H1 (cell line): ENCODE data around the gene KCNJ5. TPM values are rescaled to one million over a fixed set of nuclear protein-coding genes. Genes with fewer than 3 reads are reported as not detected.

Experiments used
- CTCF ChIA-PET: fragments of 300-600 bp; sonication (Branson Sonifier 250); formaldehyde crosslinking; loops from one replicate; lab custom pipeline; 2021; ENCODE audit not compliant: partially characterized antibody; lab: Charles Lee
- POLR2A ChIA-PET: fragments of 300-600 bp; sonication (Branson Sonifier 250); formaldehyde crosslinking; loops from one replicate; lab custom pipeline; 2021; ENCODE audit warnings: inconsistent platforms; ENCODE audit not compliant: partially characterized antibody; lab: Charles Lee
- DNase-seq, 2 experiments: peaks; one replicate each; pipeline versions ENCODE4 v3.0.0 to v3.0.0-alpha.2; 2010 to 2022; ENCODE audit warnings: low spot score in 2 of 2, low read depth in 1 of 2, mixed read lengths in 1 of 2
- FAIRE-seq: peaks from 2 replicates; lab custom pipeline; 2011; peaks lifted over from hg19 to GRCh38; lab: Jason Lieb, UNC
- H2AFZ ChIP-seq: 2 replicates; pipeline ENCODE4 v1.8.1; 2012; ENCODE audit warnings: low read length, inconsistent platforms
- H2AK5ac ChIP-seq: 2 replicates; pipeline ENCODE4 v1.6.1; 2013; ENCODE audit warnings: low read depth, low read length
- H2BK120ac ChIP-seq: replicated peaks from 2 replicates; pipeline ENCODE3; 2013; ENCODE audit warnings: low read depth, low read length, inconsistent platforms
- H2BK12ac ChIP-seq: 2 replicates; pipeline ENCODE4 v1.6.1; 2013; ENCODE audit warnings: low read depth, low read length
- H2BK15ac ChIP-seq: 2 replicates; pipeline ENCODE4 v1.6.1; 2013; ENCODE audit warnings: low read length
- H2BK20ac ChIP-seq: 2 replicates; pipeline ENCODE4 v1.6.1; 2013; ENCODE audit warnings: low read length
- H2BK5ac ChIP-seq: 2 replicates; pipeline ENCODE4 v1.6.1; 2013; ENCODE audit warnings: low read depth, low read length
- H3K14ac ChIP-seq: 2 replicates; pipeline ENCODE4 v1.6.1; 2013; ENCODE audit warnings: inconsistent platforms; ENCODE audit not compliant: insufficient read length
- H3K18ac ChIP-seq: 2 replicates; pipeline ENCODE4 v1.6.1; 2013; ENCODE audit warnings: low read length; ENCODE audit errors: extremely low read depth
- H3K23ac ChIP-seq: 2 replicates; pipeline ENCODE4 v1.6.1; 2013; ENCODE audit warnings: inconsistent platforms; ENCODE audit not compliant: insufficient read length
- H3K23me2 ChIP-seq: 2 replicates; pipeline ENCODE4 v1.6.1; 2013; ENCODE audit warnings: low read depth, low read length
- H3K27ac ChIP-seq: 2 replicates; pipeline ENCODE4 v1.6.1; 2011; ENCODE audit warnings: low read depth, low read length, inconsistent platforms
- H3K27me3 ChIP-seq, 4 experiments: replicated peaks in 1 of 4; 1 replicate in 1 of 4; 2 replicates in 3 of 4; pipeline versions ENCODE4 v1.6.1 to v1.8.1; 2011 to 2013; ENCODE audit warnings: low read length in 3 of 4, mild to moderate bottlenecking in 3 of 4, inconsistent platforms in 2 of 4, mixed read lengths in 2 of 4, moderate library complexity in 1 of 4; ENCODE audit not compliant: control insufficient read depth in 3 of 4, insufficient read depth in 3 of 4; ENCODE audit errors: extremely low read depth in 1 of 4
- H3K36me3 ChIP-seq, 4 experiments: 2 replicates each; pipeline versions ENCODE4 v1.6.1 to v1.8.1; 2011 to 2013; ENCODE audit warnings: mild to moderate bottlenecking in 4 of 4, low read length in 3 of 4, moderate library complexity in 2 of 4, control low read depth in 1 of 4, inconsistent platforms in 1 of 4; ENCODE audit not compliant: insufficient read depth in 4 of 4, control insufficient read depth in 2 of 4
- H3K4ac ChIP-seq: replicated peaks from 2 replicates; pipeline ENCODE3; 2013; ENCODE audit warnings: low read length, low read depth, mixed read lengths, inconsistent platforms; ENCODE audit not compliant: insufficient read length
- H3K4me1 ChIP-seq, 4 experiments: replicated peaks in 1 of 4; 1 replicate in 1 of 4; 2 replicates in 3 of 4; pipeline versions ENCODE4 v1.6.1 to v1.8.1; 2011 to 2013; ENCODE audit warnings: low read length in 3 of 4, inconsistent platforms in 2 of 4, mixed read lengths in 1 of 4; ENCODE audit not compliant: insufficient read depth in 4 of 4, control insufficient read depth in 3 of 4
- H3K4me2 ChIP-seq, 2 experiments: 2 replicates each; pipeline versions ENCODE4 v1.6.1 to v1.8.1; 2011 to 2013; ENCODE audit warnings: low read depth in 2 of 2, low read length in 2 of 2, control low read depth in 1 of 2, inconsistent platforms in 1 of 2, mild to moderate bottlenecking in 1 of 2; ENCODE audit not compliant: insufficient read depth in 1 of 2
- H3K4me3 ChIP-seq, 4 experiments: fragments of 200-600, 300-600 bp in 1 of 4; sonication (generic), shearing (Covaris generic), sonication (Bioruptor Twin) in 1 of 4; 2 replicates each; pipeline versions ENCODE4 v1.5.1 to v1.8.1; 2011 to 2016; ENCODE audit warnings: low read length in 4 of 4, low read depth in 3 of 4, control low read depth in 2 of 4, inconsistent platforms in 2 of 4, mild to moderate bottlenecking in 2 of 4, mixed read lengths in 1 of 4, moderate library complexity in 1 of 4; ENCODE audit not compliant: insufficient read depth in 2 of 4; ENCODE audit errors: extremely low read depth in 1 of 4
- H3K56ac ChIP-seq: replicated peaks from 2 replicates; pipeline ENCODE3; 2013; ENCODE audit warnings: low read depth, mild to moderate bottlenecking, mixed read lengths, low read length, inconsistent platforms; ENCODE audit not compliant: insufficient read length
- H3K79me1 ChIP-seq: 2 replicates; pipeline ENCODE4 v1.6.1; 2013; ENCODE audit warnings: low read depth, low read length, control low read depth
- H3K79me2 ChIP-seq, 2 experiments: 2 replicates each; pipeline versions ENCODE4 v1.6.1 to v1.8.1; 2012 to 2013; ENCODE audit warnings: low read length in 2 of 2, mild to moderate bottlenecking in 2 of 2, inconsistent platforms in 1 of 2; ENCODE audit not compliant: insufficient read depth in 2 of 2, control insufficient read depth in 1 of 2
- H3K9ac ChIP-seq, 4 experiments: replicated peaks in 1 of 4; 1 replicate in 1 of 4; 2 replicates in 3 of 4; pipeline versions ENCODE4 v1.6.1 to v1.8.1; 2011 to 2013; ENCODE audit warnings: low read depth in 3 of 4, low read length in 3 of 4, control low read depth in 2 of 4, mild to moderate bottlenecking in 2 of 4, moderate library complexity in 2 of 4, inconsistent platforms in 1 of 4; ENCODE audit errors: extremely low read depth in 1 of 4
- H3K9me3 ChIP-seq, 2 experiments: 2 replicates each; pipeline versions ENCODE4 v1.6.1 to v1.8.1; 2012 to 2013; ENCODE audit warnings: mild to moderate bottlenecking in 2 of 2, moderate library complexity in 2 of 2, control low read depth in 1 of 2, inconsistent platforms in 1 of 2, low read depth in 1 of 2, low read length in 1 of 2, mixed read lengths in 1 of 2; ENCODE audit not compliant: insufficient read depth in 2 of 2
- H4K20me1 ChIP-seq, 2 experiments: replicated peaks in 1 of 2; 2 replicates each; pipeline versions ENCODE3 to v1.8.1; 2011 to 2013; ENCODE audit warnings: inconsistent platforms in 2 of 2, low read length in 2 of 2, mild to moderate bottlenecking in 1 of 2; ENCODE audit not compliant: insufficient read depth in 2 of 2, control insufficient read depth in 1 of 2
- H4K5ac ChIP-seq: 2 replicates; pipeline ENCODE4 v1.6.1; 2013; ENCODE audit warnings: low read length, low read depth, mixed read lengths, inconsistent platforms; ENCODE audit not compliant: insufficient read length
- H4K8ac ChIP-seq: 2 replicates; pipeline ENCODE4 v1.8.0; 2013; ENCODE audit warnings: mild to moderate bottlenecking, moderate library complexity, low read length, inconsistent platforms; ENCODE audit not compliant: insufficient read depth; ENCODE audit errors: extremely low read depth
- H4K91ac ChIP-seq: replicated peaks from 2 replicates; pipeline ENCODE3; 2013; ENCODE audit warnings: low read length, mixed read lengths, inconsistent platforms; ENCODE audit not compliant: insufficient read length
- ASH2L ChIP-seq: fragments of 200-600, 300-600 bp; sonication (generic); IDR thresholded peaks from one replicate; pipeline ENCODE4 v1.7.1; 2017; ENCODE audit warnings: low read length
- BRCA1 ChIP-seq: IDR thresholded peaks from 2 replicates; pipeline ENCODE4 v1.6.1; 2012; ENCODE audit warnings: low read depth, low read length, improper control_type of control experiment
- KDM4A ChIP-seq: IDR thresholded peaks from one replicate; pipeline ENCODE4 v1.7.1; 2012; ENCODE audit warnings: low read depth, mild to moderate bottlenecking, moderate library complexity, low read length, inconsistent platforms; ENCODE audit not compliant: severe bottlenecking
- POLR2AphosphoS5 ChIP-seq: IDR thresholded peaks from 2 replicates; pipeline ENCODE4 v1.6.1; 2011; ENCODE audit warnings: low read depth, low read length
- RNF2 ChIP-seq: fragments of 200-900, 300-1000 bp; sonication (generic); IDR thresholded peaks from 2 replicates; pipeline ENCODE4 v1.7.1; 2016; ENCODE audit warnings: borderline replicate concordance, low read depth, mild to moderate bottlenecking, antibody characterized with exemption, low read length; ENCODE audit not compliant: poor library complexity, severe bottlenecking; ENCODE audit errors: missing control alignments
- SRF ChIP-seq: IDR thresholded peaks from 2 replicates; pipeline ENCODE4 v1.6.1; 2011; ENCODE audit warnings: mild to moderate bottlenecking, low read depth, low read length, moderate library complexity
- TAF7 ChIP-seq: optimal IDR thresholded peaks from 2 replicates; pipeline ENCODE3; 2011; ENCODE audit warnings: low read depth, mild to moderate bottlenecking, inconsistent platforms, low read length, moderate library complexity, borderline replicate concordance
- TCF12 ChIP-seq: IDR thresholded peaks from 2 replicates; pipeline ENCODE4 v1.6.1; 2011; ENCODE audit warnings: low read depth, mild to moderate bottlenecking, low read length
- WGBS, 2 experiments: shearing (Covaris generic) in 1 of 2; methylation state at CpG; one replicate each; pipeline versions ENCODE4 v1.1.6 to v1.1.7; 2013 to 2015; ENCODE audit warnings: low lambda C conversion rate in 2 of 2, mixed read lengths in 2 of 2, inconsistent platforms in 1 of 2, low coverage in 1 of 2, missing lambda C conversion rate in 1 of 2; ENCODE audit not compliant: insufficient replicate concordance in 2 of 2, insufficient coverage in 1 of 2, insufficient read length in 1 of 2; ENCODE audit errors: extremely low coverage in 1 of 2, missing lambda C conversion rate in 1 of 2; 5-methylcytosine and 5-hydroxymethylcytosine counted together
- polyA plus RNA-seq, 7 experiments: library from polyadenylated mRNA; depleted of rRNA in 3 of 7; stranded (reverse) in 5 of 7; unstranded in 2 of 7; fragments of >200 nt in 5 of 7; fragments of 200-250 nt in 2 of 7; gene quantifications; 1 replicate in 5 of 7; 2 replicates in 1 of 7; 4 replicates in 1 of 7; pipeline versions ENCODE4 v1.2.1 to v1.2.3, GENCODE V29; 2011 to 2013; ENCODE audit warnings: missing spikeins in 2 of 7, mixed read lengths in 2 of 7
- total RNA-seq: library from RNA; stranded (reverse); fragmentation: NEBNext Ultra II Directional; extraction: Animal tissue kit (Norgen Biotek cat#: 25700); gene quantifications from 2 replicates; pipeline ENCODE4 v1.2.1, GENCODE V29; 2021

Gene KCNJ5
- total and polyA plus RNA-seq, 2 of the 8 experiments (the other 6 are each of a cell fraction or from before 2014, with no cell fraction given): 0.05 TPM; not detected in 1

DNA sequence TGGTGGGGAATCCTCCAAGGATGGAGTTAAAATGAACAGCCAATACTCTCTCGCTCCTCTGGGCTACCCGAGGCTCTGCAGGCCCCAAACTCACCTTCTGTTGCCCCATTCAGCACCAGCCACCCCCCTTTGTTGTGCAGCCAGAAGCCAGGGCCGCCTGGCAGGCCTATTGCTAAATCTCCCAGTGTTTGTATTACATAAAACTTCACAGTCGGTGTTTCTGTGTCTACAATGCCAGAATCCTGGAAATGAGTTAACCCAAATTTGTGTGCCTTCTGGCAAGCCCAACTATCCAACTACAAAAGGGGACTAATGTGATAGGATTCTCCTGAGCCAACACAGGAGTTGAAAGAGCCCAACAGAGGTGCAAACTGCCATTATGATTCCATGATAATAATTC, 9.3 kb downstream of the KCNJ5 start:
- no peak overlapping the region for H3K23ac ChIP-seq
- no peak overlapping the region for H3K9ac ChIP-seq
- POLR2A ChIA-PET: no interaction called here
- FAIRE-seq: no peak
- H2BK120ac ChIP-seq: no peak overlapping the region
- no peaks in the 10 kb centered on the region for H3K79me2 ChIP-seq
- H3K4me2 ChIP-seq: no peak overlapping the region
- H3K4me1 ChIP-seq: peaks cover 11 to 30% (median 23%) of the 10 kb centered on the region in 4 experiments
- H4K91ac ChIP-seq: no peak overlapping the region
- no peaks in the 10 kb centered on the region for H3K9me3 ChIP-seq
- H3K4me3 ChIP-seq: no peak overlapping the region
- H3K79me1 ChIP-seq: no peaks in the 10 kb centered on the region
- H3K27me3 ChIP-seq: peaks cover 53 to 76% (median 71%) of the 10 kb centered on the region in 4 experiments
- H4K8ac ChIP-seq: no peak overlapping the region
- no peak overlapping the region for H2BK15ac ChIP-seq
- H3K36me3 ChIP-seq: no peaks in the 10 kb centered on the region
- no peak overlapping the region for H2BK12ac ChIP-seq
- no peak for DNase-seq
- CTCF ChIA-PET: no interaction called here
- H3K18ac ChIP-seq: no peak overlapping the region
- H4K5ac ChIP-seq: no peak overlapping the region
- no peak overlapping the region for H3K56ac ChIP-seq
- TF ChIP-seq KDM4A (no peak), SRF (no peak), TCF12 (no peak), BRCA1 (no peak), RNF2 (peak; percentile 15), POLR2AphosphoS5 (no peak), TAF7 (no peak), ASH2L (no peak)
- H3K23me2 ChIP-seq: peaks cover 4% of the 10 kb centered on the region; the same call in 1 of the 2 replicates
- no peak overlapping the region for H2AFZ ChIP-seq
- peaks cover 3 to 16% of the 10 kb centered on the region in 2 experiments for H4K20me1 ChIP-seq
- H2BK20ac ChIP-seq: no peak overlapping the region
- no peak overlapping the region for H3K14ac ChIP-seq
- H2AK5ac ChIP-seq: no peak overlapping the region
- 71% methylated on average over 4 of the region's 4 CpGs; no CpG with 5 or more reads in 1 of the 2 experiments for WGBS, 2 experiments
- H3K27ac ChIP-seq: no peak overlapping the region
- no peak overlapping the region for H2BK5ac ChIP-seq
- H3K4ac ChIP-seq: no peak overlapping the region
